Measurements from ENCODE around the gene CALU.

GRCh38 chr7:128758553-128758952, 19.4 kb downstream of the CALU start:
- TF ChIP-seq CTCF (IDR thresholded peaks at IDR 0.05) (no peak), EP300 (IDR thresholded peaks at IDR 0.05) (no peak), POLR2A (IDR thresholded peaks at IDR 0.05) (no peak)
